HG02970 (cell line): Measurements from ENCODE around the gene GSTA1.
"Not testable (repeated sequence)": the region's sequence is repeated elsewhere in the genome, so short reads cannot be mapped to it uniquely, and the experiment has no call there.

Experiments used
- ATAC-seq: cut with Tn5 transposase; IDR thresholded peaks from one replicate; pipeline ENCODE4 v1.9.1; 2021; ENCODE audit warnings: mild to moderate bottlenecking, moderate library complexity, moderate number of reproducible peaks; ENCODE audit not compliant: unreplicated experiment, low FRiP score

The GSTA1 gene

DNA sequence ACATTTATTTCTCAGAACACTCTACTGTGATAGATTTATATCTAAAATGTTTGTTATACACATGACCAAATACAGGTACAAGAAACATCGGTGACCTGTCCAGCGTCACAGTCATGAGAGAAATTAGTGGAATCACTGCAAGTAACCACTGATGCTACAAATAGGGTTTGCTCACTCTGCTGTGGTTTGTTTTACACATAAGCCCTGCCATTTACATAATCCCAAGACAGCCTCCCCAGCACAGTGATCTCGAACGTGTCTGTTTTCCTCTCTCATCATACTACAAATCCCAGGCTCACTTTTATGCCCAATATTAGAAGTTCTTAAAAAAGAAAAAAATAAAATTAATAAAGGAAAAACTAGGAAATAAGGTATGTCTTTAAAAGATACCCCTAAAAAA lies 6.2 kb upstream of the GSTA1 start:
- not testable (repeated sequence) for ATAC-seq

DNA sequence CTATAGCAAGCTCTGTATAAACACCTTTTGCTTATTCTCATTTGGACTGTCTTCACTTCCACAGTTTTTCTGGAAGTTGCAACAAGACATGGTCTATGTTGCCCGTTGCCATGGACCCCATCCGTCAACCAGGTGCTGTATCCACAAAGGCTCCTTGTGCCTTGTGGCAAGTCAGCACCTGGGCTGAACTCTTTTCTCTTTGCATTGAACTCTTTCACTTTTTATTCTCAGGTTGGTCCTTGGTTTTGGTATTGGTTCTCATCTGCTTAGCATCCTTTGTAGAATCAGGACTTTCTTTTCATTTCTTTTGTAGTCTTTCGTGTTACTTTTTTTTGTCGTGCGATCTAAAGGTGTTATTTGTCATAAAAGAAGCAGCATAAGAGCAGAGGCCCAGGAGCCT lies 5.0 kb upstream of the GSTA1 start:
- no peak for ATAC-seq

DNA sequence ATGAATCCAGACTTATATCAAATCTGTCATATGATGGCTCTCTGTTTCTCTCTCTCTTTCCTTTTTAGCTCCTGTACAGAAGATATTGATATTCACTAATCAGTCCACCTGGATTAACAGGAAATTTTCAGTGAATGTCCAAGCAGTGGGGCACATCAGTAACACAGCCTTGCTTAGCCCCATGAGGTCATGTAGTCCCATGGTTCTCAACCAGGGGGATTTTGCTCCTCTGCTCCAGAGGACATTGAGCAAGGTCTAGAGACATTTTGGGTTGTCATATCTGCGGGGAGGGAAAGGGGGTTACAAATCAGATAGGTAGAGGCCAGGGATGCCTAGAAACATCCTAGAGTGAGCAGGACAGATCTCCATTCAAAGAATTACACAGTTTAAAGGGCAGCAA lies 810 bp downstream of the GSTA1 start:
- ATAC-seq = no peak

DNA sequence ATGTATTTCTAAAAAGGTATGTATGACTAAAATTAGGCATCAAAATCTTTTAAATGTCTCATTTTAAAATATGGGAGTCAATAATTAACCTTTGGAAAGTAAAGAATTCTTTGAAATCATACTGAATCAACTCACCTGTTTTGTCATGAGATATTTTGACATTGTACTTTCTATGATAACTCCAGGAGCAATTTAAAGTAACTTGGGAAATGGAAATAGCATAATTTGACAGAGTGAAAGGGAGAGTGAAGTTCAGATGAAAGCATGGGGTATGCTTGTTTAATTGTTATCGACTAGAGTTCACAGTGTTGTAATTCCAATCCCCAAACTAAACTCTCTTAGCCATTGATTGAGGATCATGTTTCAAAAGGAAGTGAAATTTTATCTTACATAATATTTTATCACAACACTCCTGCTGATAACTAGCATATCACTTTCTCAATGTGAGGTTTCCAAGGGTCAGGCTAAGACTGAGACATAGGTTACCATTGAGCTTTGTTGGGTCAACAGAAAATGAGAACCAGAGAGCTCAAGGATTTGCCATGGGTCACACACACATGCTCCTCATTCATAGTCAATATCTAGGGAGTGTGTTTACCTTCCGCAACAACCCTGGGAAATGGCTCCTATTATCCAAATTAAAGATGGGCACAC lies 2.3 kb downstream of the GSTA1 start:
- ATAC-seq = no peak

DNA sequence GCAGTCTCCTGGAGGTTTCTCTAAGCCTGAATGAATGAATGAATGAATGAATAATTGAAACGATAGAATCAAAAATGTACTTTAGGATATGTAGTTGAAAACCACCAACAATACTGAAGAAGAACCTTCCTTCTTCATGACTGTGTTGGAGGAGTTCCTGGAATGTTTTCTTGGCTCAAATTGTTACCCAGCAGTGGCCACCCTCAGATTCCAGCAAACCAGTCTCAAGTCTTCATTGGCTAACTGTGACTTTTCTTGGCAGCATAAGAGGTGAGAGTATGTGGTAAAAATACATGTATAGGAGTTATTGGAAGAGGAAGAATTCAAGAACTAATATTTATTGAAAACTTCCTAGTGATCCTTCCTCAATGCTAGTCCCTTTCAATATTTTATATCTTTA lies 4.3 kb downstream of the GSTA1 start:
- ATAC-seq = not testable (repeated sequence)

DNA sequence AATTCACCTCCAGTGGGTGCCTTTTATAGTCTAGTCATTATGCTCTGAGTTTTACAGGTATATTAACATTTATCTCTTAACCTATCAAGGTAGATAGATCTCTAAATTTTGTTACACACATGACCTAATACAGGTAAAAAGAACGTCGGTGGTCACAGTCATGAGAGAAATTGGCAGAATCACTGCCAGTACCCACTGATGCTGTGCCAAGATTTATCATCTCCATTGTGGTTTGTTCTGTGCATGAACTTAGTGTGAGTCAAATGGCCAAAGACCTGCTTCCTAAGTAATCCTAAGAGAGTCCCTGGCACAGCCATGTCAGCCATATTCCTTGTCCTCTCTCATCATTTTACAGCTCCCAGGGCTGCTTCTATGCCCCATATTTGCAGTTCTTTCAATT lies 9.2 kb downstream of the GSTA1 start:
- ATAC-seq = not testable (repeated sequence)

DNA sequence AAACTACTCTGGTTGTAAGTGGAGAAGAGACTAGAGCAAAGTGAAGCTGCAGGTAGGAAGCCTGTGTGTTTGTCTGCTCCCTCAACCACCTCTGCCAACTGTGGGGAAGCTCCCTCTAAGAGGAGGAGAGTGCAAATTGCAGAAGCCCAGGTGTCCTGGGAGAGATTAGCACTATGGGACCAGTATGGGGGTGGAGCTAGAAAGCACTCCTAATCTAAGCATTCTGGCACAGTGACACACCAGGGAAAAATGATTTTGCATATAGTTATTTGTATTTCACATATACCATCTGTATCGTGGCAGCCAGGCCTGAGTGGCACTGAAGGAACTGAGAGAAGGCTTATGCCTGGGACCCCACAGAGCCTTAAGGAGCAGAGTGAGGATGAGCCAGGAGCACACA lies 12.8 kb downstream of the GSTA1 start:
- no peak for ATAC-seq

DNA sequence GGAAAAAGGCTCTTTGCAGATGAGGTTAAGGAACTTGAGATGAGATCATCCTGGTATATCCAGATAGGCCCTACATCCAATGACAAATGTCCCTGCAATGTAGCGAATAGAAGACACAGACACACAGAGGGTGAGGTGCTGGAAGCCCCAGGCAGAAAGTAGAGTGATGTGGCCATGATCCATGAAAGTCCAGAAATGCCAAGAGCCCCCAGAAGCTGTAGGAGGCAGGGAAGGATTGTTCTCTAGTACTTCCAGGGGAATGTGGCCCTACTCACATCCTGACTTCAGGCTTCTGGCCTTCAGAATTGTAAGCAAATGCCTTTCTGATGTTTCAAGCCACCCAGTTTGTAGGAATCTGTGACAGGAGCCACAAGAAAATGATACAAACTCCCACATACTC lies 14.0 kb downstream of the GSTA1 start:
- ATAC-seq = not testable (repeated sequence)

DNA sequence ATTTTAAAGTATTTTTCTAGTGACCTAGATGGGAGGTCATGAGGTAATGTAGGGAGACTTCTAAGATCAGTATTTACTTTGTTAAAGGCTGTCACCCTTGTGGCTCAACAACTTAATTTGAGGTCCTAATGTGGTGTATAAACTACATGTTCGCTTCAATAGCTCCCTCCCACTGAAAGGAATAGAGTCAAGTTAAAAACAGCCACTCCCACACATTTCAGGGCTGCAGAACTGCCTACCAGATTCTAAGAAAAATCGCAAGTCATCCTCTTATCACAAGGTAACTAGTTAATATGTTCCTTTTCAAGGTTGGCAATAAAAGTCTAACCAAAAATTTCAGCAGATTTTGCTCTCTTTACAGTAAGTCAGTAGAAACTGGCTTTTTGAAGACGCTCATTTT lies 15.1 kb downstream of the GSTA1 start:
- no peak for ATAC-seq

DNA sequence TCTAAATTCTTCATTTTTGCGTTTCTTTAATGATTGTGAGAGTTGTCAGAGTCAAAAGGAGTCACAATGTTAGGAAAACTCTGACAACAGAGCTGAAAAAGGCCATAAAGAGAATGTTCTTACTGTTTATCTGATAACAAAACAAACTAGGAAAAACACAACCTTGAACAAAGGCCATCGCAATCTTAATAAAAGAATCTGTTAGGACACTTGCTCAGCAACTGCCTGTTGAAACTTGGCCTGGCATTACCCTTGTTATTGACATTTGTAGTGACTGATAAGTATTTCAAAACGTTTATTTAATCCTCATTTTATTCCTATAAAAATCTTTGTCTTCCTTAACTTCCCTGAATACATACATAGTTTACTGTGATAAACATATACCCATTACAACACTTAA lies 15.7 kb downstream of the GSTA1 start:
- ATAC-seq = no peak

DNA sequence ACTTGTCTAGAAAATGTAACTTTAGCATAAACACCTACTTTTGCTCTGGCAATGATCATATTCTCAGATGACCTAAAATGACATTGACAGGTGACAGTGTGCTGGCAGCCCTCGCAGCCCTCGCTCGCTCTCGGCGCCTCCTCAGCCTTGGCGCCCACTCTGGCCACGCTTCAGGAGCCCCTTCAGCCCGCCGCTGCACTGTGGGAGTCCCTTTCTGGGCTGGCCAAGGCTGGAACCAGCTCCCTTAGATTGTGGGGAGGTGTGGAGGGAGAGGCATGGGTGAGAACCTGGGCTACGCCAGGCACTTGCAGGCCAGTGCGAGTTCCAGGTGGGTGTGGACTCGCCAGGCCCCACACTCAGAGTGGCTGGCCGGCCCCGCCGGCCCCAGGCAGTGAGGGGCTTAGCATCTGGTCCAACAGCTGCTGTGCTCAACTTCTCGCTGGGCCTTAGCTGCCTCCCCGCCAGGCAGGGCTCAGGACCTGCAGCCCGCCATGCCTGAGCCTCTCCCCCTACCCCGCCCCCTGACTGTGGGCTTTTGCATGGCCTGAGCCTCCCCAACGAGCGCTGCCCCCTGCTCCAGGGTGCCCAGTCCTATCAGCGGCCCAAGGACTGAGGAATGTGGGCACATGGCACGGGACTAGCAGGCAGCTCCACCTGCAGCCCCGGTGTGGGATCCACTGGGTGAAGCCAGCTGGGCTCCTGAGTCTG lies 17.2 kb downstream of the GSTA1 start:
- no peak for ATAC-seq

DNA sequence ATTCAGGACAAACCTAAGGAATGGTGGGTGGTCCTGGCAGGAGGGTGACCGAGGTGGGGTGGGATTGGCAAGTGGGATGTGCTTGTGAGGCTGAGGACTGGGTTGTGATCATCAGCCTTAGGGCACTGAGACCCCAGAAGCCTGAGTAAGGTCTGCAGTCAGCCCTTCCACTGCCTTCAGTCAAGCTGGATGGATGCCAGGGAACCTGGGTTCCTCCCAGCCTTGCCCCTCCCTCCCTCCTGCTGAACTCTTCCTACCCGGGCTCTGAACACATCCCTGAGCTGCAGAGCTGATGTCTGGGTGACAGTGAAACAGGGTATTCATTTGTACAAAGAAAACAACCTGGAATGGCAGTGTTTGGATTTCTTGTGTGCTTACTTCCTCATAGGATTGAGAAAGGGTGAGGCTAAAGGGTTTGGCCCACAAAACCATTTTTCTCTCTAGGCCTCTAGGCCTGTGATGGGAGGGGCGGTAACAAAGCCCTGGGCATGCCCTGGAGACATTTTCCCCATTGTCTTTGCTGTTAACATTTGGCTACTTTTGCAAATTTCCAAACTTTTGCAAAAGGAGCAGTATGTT lies 20.8 kb downstream of the GSTA1 start:
- not testable (repeated sequence) for ATAC-seq

DNA sequence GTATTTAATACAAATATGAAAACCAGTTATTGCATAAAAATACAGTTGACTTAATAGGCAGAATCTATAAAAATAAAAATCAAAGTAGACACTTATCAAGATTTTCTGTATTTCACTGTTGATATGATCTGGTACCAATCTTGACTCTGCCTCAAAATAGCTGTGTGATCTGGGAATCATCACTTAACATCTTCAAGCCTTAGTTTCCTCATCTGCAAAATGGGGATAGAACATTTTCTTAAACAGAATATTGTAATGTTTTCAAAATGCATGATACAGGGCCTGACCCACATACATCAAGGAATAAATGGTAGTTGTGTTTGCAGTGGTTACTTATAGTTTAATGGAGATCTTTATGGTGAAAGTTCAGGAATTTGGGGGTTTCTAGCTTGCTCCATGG lies 21.4 kb downstream of the GSTA1 start:
- not testable (repeated sequence) for ATAC-seq

DNA sequence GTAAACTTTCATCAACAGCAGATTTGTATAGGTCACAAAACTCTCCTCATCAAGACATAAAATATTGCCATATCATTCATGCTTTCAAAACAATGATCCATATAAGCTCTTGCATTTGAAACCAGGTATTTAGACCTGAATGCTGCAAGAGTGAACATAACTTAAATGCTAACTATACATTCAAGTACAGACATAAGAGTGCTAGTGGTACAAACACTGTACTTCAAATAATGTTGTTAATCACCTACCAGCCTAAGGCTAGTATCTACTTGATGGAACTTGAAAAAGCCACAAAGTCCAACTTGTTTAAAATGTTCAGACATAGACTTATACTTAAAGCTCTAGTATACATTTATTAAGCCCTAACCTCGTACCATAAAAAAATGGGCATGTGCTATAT lies 24.4 kb downstream of the GSTA1 start:
- no peak for ATAC-seq

DNA sequence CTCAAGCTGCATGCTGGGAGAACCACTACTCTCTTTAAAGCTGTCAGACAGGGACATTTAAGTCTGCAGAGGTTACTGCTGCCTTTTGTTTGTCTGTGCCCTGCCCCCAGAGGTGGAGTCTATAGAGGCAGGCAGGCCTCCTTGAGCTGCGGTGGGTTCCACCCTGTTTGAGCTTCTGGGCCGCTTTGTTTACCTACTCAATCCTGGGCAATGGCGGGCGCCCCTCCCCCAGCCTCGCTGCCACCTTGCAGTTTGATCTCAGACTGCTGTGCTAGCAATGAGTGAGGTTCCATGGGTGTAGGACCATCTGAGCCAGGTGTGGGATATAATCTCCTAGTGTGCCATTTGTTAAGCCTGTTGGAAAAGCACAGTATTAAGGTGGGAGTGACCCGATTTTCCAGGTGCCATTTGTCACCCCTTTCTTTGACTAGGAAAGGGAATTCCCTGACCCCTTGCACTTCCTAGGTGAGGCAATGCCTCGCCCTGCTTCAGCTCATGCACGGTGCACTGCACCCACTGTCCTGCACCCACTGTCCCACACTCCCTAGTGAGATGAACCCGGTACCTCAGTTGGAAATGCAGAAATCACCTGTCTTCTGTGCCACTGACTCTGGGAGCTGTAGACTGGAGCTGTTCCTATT lies 26.8 kb downstream of the GSTA1 start:
- not testable (repeated sequence) for ATAC-seq

DNA sequence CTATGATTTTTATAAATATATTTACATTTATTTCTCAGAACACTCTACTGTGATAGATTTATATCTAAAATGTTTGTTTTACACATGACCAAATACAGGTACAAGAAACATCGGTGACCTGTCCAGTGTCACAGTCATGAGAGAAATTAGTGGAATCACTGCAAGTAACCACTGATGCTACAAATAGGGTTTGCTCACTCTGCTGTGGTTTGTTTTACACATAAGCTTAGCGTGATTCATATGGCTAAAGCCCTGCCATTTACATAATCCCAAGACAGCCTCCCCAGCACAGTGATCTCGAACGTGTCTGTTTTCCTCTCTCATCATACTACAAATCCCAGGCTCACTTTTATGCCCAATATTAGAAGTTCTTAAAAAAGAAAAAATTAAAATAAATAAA lies 34.2 kb downstream of the GSTA1 start:
- not testable (repeated sequence) for ATAC-seq

DNA sequence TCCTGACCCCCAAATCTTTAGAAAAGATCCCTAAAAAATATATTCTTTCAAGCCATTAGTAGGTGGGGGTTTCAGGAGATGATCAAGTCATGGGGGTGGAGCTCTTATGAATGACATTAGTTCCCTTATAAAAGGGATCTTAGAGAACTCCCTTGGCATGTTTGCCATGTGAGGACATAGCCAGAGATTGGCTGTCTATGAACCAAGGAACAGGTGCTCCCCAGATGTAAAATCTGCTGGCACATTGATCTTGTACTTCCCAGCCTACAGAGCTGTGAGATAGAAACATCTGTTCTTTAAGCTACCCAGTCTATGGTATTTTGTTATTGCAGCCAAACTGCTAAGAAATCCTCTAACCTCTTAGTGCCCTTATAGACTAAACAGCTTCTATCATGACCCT lies 36.0 kb downstream of the GSTA1 start:
- ATAC-seq = not testable (repeated sequence)

DNA sequence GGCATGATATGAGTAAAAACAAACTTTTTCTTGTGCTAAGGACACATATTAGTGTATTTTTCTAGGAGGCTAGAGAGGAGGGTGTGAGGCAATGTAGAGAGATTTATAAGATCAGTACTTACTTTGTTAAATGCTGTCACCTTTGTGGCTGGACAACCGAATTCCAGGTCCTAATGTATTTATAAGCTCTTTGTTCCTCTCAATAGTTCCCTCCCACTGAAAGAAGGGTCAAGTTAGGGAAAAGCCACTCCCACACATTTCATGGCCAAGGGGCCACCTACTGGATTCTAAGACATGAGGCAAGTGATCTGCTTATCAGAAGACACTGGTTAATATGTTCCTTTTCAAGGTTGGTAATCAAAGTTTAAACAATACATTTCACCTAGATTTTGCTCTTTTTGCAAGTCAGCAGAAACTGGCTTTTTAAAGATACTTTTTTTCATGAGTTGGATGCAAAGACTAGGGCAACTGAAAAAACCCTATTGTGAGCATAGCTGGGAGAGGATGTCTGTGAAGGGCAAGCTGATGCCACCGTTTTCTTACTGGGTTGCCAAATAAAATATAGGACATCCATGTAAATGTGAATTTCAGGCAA lies 40.2 kb downstream of the GSTA1 start, which contains the start of gene GSTA2:
GSTA2 (minus strand) TSS at position 154 of the 595 bp plus-strand sequence. CDS start 5,528 bp downstream, outside the sequence.
- not testable (repeated sequence) for ATAC-seq

DNA sequence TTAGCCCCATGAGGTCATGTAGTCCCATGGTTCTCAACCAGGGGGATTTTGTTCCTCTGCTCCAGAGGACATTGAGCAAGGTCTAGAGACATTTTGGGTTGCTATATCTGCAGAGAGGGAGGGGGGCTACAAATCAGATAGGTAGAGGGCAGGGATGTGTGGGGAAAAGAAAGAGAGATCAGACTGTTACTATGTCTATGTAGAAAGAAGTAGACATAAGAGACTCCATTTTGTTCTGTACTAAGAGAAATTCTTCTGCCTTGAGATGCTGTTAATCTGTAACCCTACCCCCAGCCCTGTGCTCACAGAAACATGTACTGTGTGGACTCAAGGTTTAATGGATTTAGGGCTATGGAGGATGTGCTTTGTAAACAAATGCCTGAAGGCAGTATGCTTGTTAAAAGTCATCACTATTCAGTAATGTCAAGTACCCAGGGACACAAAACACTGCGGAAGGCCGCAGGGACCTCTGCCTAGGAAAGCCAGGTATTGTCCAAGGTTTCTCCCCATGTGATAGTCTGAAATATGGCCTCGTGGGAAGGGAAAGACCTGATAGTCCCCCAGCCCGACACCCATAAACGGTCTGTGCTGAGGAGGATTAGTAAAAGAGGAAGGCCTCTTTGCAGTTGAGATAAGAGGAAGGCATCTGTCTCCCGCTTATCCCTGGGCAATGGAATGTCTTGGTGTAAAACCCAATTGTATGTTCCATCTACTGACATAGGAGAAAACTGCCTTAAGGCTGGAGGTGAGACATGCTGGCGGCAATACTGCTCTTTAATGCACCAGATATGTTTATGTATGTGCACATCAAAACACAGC lies 41.7 kb downstream of the GSTA1 start:
- ATAC-seq = not testable (repeated sequence)
